ENCODE data around the gene SPATA16.

SPATA16 gene

GRCh38 chr3:172846706-172847105, 294.3 kb downstream of the SPATA16 start:
- H3K36me3 ChIP-seq (replicated peaks; ENCODE audit: insufficient read depth, low read length) = no peaks in the 10 kb centered on the region
- H3K4me1 ChIP-seq (ENCODE audit: low read length) = no peaks in the 10 kb centered on the region
- no peak overlapping the region for H3K27ac ChIP-seq (ENCODE audit: low read length)
- no peaks in the 10 kb centered on the region for H3K9me2 ChIP-seq (replicated peaks; ENCODE audit: insufficient read depth, low read length)
- TF ChIP-seq EZH2phosphoT487 (IDR thresholded peaks at IDR 0.05; ENCODE audit: low read length) (no peak), EZH2 (optimal IDR thresholded peaks at IDR 0.05; ENCODE audit: low read depth, low read length) (no peak)
- TF ChIP-seq, protein P1, sequence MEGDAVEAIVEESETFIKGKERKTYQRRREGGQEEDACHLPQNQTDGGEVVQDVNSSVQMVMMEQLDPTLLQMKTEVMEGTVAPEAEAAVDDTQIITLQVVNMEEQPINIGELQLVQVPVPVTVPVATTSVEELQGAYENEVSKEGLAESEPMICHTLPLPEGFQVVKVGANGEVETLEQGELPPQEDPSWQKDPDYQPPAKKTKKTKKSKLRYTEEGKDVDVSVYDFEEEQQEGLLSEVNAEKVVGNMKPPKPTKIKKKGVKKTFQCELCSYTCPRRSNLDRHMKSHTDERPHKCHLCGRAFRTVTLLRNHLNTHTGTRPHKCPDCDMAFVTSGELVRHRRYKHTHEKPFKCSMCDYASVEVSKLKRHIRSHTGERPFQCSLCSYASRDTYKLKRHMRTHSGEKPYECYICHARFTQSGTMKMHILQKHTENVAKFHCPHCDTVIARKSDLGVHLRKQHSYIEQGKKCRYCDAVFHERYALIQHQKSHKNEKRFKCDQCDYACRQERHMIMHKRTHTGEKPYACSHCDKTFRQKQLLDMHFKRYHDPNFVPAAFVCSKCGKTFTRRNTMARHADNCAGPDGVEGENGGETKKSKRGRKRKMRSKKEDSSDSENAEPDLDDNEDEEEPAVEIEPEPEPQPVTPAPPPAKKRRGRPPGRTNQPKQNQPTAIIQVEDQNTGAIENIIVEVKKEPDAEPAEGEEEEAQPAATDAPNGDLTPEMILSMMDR (IDR thresholded peaks at IDR 0.05; ENCODE audit: low read length) = no peak
- H3K9ac ChIP-seq (ENCODE audit: low read length) = no peak overlapping the region
- H3K27me3 ChIP-seq (replicated peaks; ENCODE audit: insufficient read depth, low read length) = no peaks in the 10 kb centered on the region
- H3K79me2 ChIP-seq (ENCODE audit: low read length) = no peaks in the 10 kb centered on the region
- no peaks in the 10 kb centered on the region for H3F3A ChIP-seq (ENCODE audit: insufficient read depth, low read length)
- no peak overlapping the region for H2AFZ ChIP-seq (ENCODE audit: low read length)
- H3K4me2 ChIP-seq (ENCODE audit: low read depth, low read length) = no peak overlapping the region
- no peak overlapping the region for H3K4me3 ChIP-seq (ENCODE audit: low read length)
- H3K9me3 ChIP-seq (replicated peaks; ENCODE audit: insufficient read depth, low read length) = no peaks in the 10 kb centered on the region
- H4K20me1 ChIP-seq (ENCODE audit: insufficient read depth, low read length) = no peaks in the 10 kb centered on the region
- no peak for DNase-seq

DNA sequence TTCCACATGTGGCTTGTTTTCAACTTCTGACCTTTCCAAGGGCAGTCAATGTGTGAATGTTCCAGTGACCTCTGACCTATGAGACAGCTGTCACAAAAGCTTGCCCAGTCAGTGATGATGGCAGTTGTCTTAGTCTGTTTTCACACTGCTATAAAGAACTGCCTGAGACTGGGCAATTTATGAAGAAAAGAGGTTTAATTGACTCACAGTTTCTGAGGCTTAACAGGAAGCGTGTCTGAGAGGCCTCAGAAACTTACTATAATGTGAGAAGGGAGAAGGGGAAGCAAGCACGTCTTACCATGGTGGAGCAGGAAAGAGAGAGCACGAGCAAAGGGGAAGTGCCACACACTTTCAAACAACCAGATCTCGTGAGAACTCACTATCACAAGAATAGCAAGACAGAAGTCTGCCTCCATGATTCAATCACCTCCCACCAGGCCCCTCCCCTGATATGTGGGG, 294.9 kb downstream of the SPATA16 start:
- no peak overlapping the region for H2AFZ ChIP-seq (ENCODE audit: low read length)
- no peaks in the 10 kb centered on the region for H3K9me2 ChIP-seq (replicated peaks; ENCODE audit: insufficient read depth, low read length)
- H3K9me3 ChIP-seq (replicated peaks; ENCODE audit: insufficient read depth, low read length) = no peaks in the 10 kb centered on the region
- no peak overlapping the region for H3K4me3 ChIP-seq (ENCODE audit: low read length)
- no peaks in the 10 kb centered on the region for H3F3A ChIP-seq (ENCODE audit: insufficient read depth, low read length)
- no peak for DNase-seq
- no peak overlapping the region for H3K9ac ChIP-seq (ENCODE audit: low read length)
- no peak overlapping the region for H3K27ac ChIP-seq (ENCODE audit: low read length)
- H3K4me2 ChIP-seq (ENCODE audit: low read depth, low read length) = no peak overlapping the region
- no peaks in the 10 kb centered on the region for H3K36me3 ChIP-seq (replicated peaks; ENCODE audit: insufficient read depth, low read length)
- H3K27me3 ChIP-seq (replicated peaks; ENCODE audit: insufficient read depth, low read length) = no peaks in the 10 kb centered on the region
- no peaks in the 10 kb centered on the region for H3K79me2 ChIP-seq (ENCODE audit: low read length)
- TF ChIP-seq EZH2 (optimal IDR thresholded peaks at IDR 0.05; ENCODE audit: low read depth, low read length) (no peak), EZH2phosphoT487 (IDR thresholded peaks at IDR 0.05; ENCODE audit: low read length) (no peak)
- TF ChIP-seq, protein P1 (IDR thresholded peaks at IDR 0.05; ENCODE audit: low read length) = no peak
- H3K4me1 ChIP-seq (ENCODE audit: low read length) = no peaks in the 10 kb centered on the region
- no peaks in the 10 kb centered on the region for H4K20me1 ChIP-seq (ENCODE audit: insufficient read depth, low read length)

DNA sequence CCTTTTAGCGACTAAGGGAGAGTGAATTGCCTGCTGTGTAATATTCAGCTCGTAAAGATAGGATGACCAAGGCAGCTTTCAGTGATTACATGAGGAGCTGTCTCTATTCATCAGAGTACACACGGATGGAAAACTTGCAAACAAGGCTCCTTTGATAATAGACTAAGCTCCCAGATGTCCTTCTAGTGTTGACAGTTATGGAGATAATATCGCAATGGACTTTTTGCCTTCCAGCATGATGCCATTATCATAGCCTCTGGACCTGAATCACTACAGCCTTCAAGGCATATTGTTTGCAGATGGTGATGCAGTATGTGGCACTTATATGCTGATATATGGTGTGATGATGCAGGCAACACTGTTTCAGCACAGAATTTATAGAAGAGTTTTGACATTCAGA, 296.6 kb downstream of the SPATA16 start:
- Histone ChIP-seq H3K9me2 (replicated peaks; ENCODE audit: insufficient read depth, low read length) (no peaks in the 10 kb centered on the region), H2AFZ (ENCODE audit: low read length) (no peak overlapping the region), H3F3A (ENCODE audit: insufficient read depth, low read length) (no peaks in the 10 kb centered on the region), H4K20me1 (ENCODE audit: insufficient read depth, low read length) (no peaks in the 10 kb centered on the region), H3K27ac (ENCODE audit: low read length) (no peak overlapping the region), H3K79me2 (ENCODE audit: low read length) (no peaks in the 10 kb centered on the region), H3K4me3 (ENCODE audit: low read length) (no peak overlapping the region), H3K4me1 (ENCODE audit: low read length) (no peaks in the 10 kb centered on the region), H3K27me3 (replicated peaks; ENCODE audit: insufficient read depth, low read length) (no peaks in the 10 kb centered on the region), H3K9ac (ENCODE audit: low read length) (no peak overlapping the region), H3K4me2 (ENCODE audit: low read depth, low read length) (no peak overlapping the region), H3K9me3 (replicated peaks; ENCODE audit: insufficient read depth, low read length) (no peaks in the 10 kb centered on the region), H3K36me3 (replicated peaks; ENCODE audit: insufficient read depth, low read length) (no peaks in the 10 kb centered on the region)
- TF ChIP-seq EZH2 (optimal IDR thresholded peaks at IDR 0.05; ENCODE audit: low read depth, low read length) (no peak), EZH2phosphoT487 (IDR thresholded peaks at IDR 0.05; ENCODE audit: low read length) (no peak)
- TF ChIP-seq, protein P1 (IDR thresholded peaks at IDR 0.05; ENCODE audit: low read length) = no peak
- no peak for DNase-seq
